Measurements from ENCODE around the gene DENND5B.

- TF ChIP-seq, protein P1, sequence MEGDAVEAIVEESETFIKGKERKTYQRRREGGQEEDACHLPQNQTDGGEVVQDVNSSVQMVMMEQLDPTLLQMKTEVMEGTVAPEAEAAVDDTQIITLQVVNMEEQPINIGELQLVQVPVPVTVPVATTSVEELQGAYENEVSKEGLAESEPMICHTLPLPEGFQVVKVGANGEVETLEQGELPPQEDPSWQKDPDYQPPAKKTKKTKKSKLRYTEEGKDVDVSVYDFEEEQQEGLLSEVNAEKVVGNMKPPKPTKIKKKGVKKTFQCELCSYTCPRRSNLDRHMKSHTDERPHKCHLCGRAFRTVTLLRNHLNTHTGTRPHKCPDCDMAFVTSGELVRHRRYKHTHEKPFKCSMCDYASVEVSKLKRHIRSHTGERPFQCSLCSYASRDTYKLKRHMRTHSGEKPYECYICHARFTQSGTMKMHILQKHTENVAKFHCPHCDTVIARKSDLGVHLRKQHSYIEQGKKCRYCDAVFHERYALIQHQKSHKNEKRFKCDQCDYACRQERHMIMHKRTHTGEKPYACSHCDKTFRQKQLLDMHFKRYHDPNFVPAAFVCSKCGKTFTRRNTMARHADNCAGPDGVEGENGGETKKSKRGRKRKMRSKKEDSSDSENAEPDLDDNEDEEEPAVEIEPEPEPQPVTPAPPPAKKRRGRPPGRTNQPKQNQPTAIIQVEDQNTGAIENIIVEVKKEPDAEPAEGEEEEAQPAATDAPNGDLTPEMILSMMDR (conservative IDR thresholded peaks at IDR 0.05) = no peak
- no peak for TF ChIP-seq EZH2 (IDR thresholded peaks at IDR 0.05; ENCODE audit: low read depth)
Measured at GRCh38 chr12:31516702-31517101, 74.2 kb downstream of the DENND5B start.
